ENCODE data around the gene CPLX1.

The CPLX1 gene

DNA sequence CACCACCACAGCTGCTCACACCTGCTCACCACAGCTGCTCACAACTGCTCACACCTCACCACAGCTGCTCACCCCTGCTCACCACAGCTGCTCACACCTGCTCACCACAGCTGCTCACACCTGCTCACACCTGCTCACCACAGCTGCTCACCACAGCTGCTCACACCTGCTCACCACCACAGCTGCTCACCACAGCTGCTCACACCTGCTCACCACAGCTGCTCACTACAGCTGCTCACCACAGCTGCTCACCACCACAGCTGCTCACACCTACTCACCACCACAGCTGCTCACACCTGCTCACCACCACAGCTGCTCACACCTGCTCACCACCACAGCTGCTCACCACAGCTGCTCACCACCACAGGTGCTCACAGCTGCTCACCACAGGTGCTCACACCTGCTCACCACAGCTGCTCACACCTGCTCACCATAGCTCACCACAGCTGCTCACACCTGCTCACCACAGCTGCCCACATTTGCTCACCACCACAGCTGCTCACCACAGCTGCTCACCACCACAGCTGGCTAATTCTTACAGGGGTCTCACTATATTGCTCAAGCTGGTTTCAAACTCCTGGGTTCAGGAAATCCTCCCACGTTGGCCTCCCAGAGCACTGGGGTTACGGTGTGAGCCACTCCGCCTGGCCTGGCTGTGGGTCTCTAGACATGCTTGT lies 30.4 kb upstream of the CPLX1 start:
- no peak for DNase-seq (ENCODE audit: low read depth in 1 of 2, low spot score in 1 of 2)

GRCh38 chr4:855880-856224 lies 29.9 kb upstream of the CPLX1 start:
- no peak for DNase-seq (ENCODE audit: low read depth in 1 of 2, low spot score in 1 of 2)

DNA sequence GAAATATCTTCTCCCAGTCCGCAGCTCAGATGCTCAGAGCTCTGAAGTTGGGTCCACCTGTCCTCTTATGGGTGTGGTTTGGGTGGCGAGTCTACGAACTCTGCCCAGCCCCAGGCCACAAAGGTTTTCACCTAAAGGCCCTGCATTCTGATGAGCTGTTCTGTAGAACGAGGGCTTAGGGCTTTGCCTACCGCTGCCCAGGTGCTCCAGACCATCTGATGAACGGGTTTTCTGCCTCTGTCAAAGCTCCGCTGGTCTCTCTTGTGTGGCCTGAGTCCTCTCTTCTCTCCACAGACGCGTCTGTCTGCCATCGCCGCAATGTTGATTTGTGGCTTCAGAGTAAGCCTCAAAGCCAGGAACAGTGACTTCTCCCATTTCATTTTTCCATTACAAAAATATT lies 28.4 kb upstream of the CPLX1 start:
- DNase-seq (ENCODE audit: low read depth in 1 of 2, low spot score in 1 of 2) = no peak

DNA sequence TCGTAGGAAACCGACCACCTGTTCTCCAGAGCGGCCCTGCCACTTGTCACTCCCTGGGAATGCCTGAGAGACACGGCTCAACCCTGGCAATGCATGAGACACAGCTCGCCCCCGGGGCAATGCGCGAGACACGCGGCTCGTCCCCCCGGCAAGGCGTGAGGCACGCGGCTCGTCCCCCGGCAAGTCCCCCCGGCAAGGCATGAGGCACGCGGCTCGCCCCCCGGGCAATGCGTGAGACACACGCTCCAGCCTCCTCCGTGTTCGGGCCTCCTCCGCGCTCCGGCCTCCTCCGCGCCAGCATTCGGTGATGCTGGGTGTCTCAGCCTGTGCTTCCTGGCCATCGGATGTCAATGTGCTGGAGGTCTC lies 27.5 kb upstream of the CPLX1 start:
- DNase-seq (ENCODE audit: low read depth in 1 of 2, low spot score in 1 of 2) = no peak

- DNase-seq (ENCODE audit: low read depth in 1 of 2, low spot score in 1 of 2) = no peak
Measured at GRCh38 chr4:851701-852430, 25.9 kb upstream of the CPLX1 start.

- no peak for DNase-seq (ENCODE audit: low read depth in 1 of 2, low spot score in 1 of 2)
Measured at GRCh38 chr4:850323-850945, 24.5 kb upstream of the CPLX1 start.

GRCh38 chr4:849478-850175 lies 23.7 kb upstream of the CPLX1 start:
- DNase-seq (ENCODE audit: low read depth in 1 of 2, low spot score in 1 of 2) = no peak

GRCh38 chr4:848803-849477 lies 23.0 kb upstream of the CPLX1 start:
- no peak for DNase-seq (ENCODE audit: low read depth in 1 of 2, low spot score in 1 of 2)

DNA sequence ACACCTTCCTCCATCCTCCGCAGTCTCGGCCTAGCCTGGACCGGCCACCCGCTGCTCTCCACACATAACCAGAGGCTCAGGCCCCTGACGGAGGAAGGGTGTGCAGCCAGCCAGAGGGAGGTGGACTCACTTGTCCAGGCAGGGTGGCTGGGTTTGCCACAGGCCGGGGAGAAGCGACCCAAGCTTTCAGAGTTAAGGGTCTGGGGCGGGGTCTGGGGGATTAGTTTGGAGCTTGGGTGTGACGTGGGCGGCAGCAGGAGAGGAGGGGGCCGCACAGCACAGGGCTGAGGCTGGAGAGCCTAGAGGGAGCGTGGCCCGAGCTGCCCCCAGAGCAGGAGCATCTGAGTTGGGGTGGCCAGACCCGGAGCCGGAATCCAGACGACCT lies 22.4 kb upstream of the CPLX1 start:
- no peak for DNase-seq (ENCODE audit: low read depth in 1 of 2, low spot score in 1 of 2)

- DNase-seq (ENCODE audit: low read depth in 1 of 2, low spot score in 1 of 2) = no peak
Measured at GRCh38 chr4:845836-846251, 19.9 kb upstream of the CPLX1 start.

- no peak for DNase-seq (ENCODE audit: low read depth in 1 of 2, low spot score in 1 of 2)
Measured at GRCh38 chr4:845233-845835, 19.4 kb upstream of the CPLX1 start.

DNA sequence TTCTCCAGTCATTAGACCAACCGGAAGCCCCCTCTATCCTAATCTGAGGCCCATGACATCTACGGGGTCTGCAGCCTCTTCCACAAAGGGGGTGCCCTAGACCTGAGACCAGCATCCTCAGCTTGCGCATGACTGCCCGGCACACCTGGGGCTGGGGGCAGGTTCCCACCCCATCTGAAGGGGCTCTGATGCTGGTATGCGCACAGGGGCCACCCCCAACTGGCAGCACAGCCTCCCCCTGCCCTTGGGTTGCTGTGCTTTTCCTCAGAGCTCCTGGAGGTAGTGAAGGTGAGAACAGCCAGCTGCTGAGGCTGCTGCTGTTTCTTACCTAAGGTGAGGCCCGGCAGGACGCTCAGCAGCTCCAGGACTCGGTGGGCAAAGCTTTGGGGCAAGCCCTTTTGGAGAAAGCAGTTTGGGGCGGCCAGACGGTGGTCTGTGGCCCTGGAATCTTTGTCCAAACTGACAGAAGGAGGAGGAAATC lies 18.9 kb upstream of the CPLX1 start:
- DNase-seq (ENCODE audit: low read depth in 1 of 2, low spot score in 1 of 2) = no peak

- DNase-seq (ENCODE audit: low read depth in 1 of 2, low spot score in 1 of 2) = no peak
Measured at GRCh38 chr4:839675-840443, 13.9 kb upstream of the CPLX1 start.

- no peak for DNase-seq (ENCODE audit: low read depth in 1 of 2, low spot score in 1 of 2)
Measured at GRCh38 chr4:837772-838171, 11.8 kb upstream of the CPLX1 start.

DNA sequence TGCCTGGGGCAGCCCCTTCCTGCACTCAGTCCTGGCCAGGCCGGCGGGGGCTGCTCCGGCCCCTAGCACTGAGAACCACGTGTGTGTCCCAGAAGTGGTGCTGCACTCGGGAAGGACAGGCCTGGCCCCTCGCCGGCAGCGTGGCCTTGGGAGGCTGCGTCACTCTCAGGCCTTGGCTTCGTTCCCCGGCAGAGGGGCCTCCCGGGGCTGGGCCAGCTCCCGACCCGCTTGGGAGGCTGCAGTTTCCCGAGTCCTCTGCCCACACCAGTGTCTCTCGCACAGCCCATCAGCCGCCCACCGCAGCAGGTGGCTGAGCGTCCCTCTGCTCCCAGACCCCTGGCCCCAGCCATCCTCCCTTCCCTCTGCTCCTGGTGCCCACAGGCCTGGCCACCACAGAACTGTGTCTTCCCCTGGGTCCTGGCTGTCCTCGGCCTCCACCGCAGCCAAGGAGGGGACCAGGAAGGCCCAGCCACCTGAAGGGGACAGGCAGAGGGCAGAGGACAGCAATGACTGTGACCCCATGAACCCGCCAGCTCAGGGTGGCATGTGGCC lies 10.9 kb upstream of the CPLX1 start:
- DNase-seq (ENCODE audit: low read depth in 1 of 2, low spot score in 1 of 2) = no peak

- DNase-seq (ENCODE audit: low read depth in 1 of 2, low spot score in 1 of 2) = no peak
Measured at GRCh38 chr4:836003-836511, 10.1 kb upstream of the CPLX1 start.

DNA sequence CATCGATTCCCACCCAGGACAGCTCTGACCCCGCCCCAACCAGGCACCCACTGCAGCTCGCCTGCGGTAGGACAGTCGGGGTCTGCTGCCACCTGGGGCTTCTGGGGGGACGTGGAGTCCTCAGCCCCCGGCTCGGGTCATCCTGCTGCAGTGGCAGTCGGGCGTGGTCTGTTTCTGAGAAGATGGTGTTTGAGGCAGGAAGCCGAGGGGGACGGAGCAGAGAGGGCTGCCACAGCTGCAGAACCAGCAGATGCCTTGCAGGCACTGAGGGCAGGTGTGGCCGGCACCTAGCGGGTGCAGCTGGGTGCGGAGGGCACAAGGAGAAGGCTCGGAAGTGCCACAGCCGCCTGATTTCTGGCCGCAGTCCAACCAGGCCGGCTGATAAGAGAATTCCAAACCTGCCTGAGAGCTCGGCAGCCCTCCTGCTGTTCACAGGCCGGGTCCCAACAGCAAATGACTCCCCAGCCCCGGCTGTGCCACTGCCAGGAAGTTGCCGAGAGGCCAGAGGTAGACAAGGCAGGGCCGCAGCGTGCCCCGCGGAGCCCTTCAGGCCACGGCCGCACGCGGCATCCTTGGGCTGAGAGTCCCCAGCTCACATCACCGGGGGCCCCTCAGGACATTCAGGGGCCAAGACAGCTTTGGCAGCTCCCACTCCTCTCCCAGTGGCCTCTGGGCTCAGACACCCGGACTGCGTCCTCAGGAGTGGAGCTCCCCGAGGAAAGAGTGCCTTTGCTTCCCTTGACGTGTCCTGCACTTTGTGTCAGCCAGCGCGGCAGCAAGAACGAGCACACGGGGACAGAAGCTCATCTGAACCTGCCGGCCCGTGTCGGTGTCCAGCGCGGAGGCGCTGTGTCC lies 9.4 kb upstream of the CPLX1 start:
- no peak for DNase-seq (ENCODE audit: low read depth in 1 of 2, low spot score in 1 of 2)

DNA sequence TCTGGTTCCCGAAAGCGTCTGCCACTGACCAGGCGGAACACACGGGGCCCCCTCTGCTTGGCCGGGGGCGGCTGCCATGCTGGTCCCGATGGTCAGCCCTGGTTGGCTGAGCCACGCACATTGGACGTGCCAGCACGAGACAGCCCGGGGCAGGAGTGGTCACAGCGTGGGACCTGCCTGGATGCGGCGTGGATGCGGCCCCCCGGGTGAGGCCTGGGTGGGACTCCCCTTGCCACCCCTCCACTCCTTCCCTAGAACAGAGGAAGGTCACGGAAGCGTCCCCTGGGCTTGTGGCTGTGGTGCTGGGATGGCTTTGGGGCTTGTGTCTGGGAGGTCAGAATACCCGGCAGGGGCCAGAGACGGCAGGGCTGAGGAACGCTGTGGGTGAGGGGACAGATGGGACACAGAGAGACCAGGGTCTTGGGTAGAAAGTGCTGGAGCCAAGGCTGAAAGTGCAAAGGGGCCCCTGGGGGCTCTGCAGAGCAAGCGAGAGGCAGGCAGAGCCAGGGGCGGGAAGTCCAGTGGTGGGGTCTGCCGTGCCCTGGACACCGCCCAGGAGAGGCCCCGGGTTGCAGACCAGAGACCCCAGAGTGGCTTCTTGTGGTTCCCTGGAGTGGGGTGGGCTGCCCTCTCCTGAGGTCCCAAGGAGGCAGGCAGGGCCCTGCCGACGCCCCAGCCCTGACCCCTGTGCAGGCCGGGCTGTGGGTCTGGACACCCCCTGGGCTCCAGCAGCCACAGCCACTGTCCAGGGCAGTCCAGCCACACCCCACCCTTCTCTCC lies 8.6 kb upstream of the CPLX1 start:
- no peak for DNase-seq (ENCODE audit: low read depth in 1 of 2, low spot score in 1 of 2)

Measured in stimulated activated CD4-positive, alpha-beta T cell treated with anti-CD3 and anti-CD28 coated beads, Interleukin-15, amount 100 ng/mL, for 1 hour (primary cell).